ENCODE measurements around the gene GBP4.

DNA sequence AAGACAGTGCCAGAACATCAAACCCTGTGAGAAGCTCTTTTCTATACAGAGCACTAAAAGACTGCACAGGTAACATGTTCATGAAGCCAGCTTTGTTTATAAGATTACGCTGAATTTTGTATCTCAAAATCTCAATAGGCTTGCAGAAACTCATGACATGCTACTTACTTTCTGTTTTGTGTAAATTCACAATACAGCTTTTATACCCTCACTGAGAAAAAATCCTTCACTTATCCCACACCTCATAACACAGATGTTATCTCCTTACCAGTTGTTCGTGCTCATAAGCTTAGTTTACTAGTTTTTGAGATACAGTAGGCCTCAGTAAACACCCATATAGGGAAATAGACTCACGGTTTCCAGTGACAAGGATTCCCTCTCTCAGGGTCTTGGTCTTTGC is 48.8 kb downstream of the GBP4 start:
- TF ChIP-seq EZH2phosphoT487 (IDR thresholded peaks at IDR 0.05; ENCODE audit: insufficient read depth, low read depth) (no peak), EZH2 (IDR thresholded peaks at IDR 0.05; ENCODE audit: insufficient read depth, poor library complexity, severe bottlenecking) (no peak)

All from GM23248 (cell line).